Occipital lobe (tissue), 2 donors: ENCODE data around the gene IER5L. TPM values are rescaled to one million over a fixed set of nuclear protein-coding genes. Genes with fewer than 3 reads are reported as not detected.

Source experiments
- DNase-seq: peaks from one replicate; lab custom pipeline; 2025; lab: John Stamatoyannopoulos, UW
- total RNA-seq: library from RNA; depleted of rRNA; stranded (reverse); fragments of >200 nt; gene quantifications from one replicate; pipeline ENCODE4 v1.2.3, GENCODE V29; 2014

IER5L gene
- 44.3 TPM for total RNA-seq

- peak; percentile 95 for DNase-seq
These were observed at the start of gene IER5L for GRCh38 chr9:129177791-129178567. TSS of gene IER5L (minus strand) at chr9:129178261. CDS start at chr9:129178052, 209 bp downstream.

GRCh38 chr9:129227843-129228189 lies 49.8 kb upstream of the IER5L start:
- DNase-seq = no peak

DNA sequence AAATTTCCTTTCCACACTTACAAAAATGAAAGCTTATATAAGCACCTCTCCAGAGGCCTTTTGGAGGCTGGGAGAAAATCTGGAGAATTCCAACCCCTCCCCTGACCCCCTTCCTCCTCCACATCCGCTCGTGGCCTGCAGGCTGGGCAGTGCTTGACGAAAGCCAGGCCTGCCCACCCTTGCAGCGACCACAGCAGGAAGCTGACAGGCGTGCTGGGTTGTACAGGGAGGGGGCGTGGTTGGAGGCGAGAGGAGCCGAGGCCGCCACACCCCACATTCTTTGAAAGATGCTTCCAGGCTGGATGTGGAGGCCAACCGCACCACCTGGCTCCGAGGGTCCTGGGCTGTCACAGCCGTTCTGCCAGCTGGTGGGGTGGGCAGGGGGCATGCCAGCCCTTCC lies 47.8 kb upstream of the IER5L start:
- DNase-seq = no peak

DNA sequence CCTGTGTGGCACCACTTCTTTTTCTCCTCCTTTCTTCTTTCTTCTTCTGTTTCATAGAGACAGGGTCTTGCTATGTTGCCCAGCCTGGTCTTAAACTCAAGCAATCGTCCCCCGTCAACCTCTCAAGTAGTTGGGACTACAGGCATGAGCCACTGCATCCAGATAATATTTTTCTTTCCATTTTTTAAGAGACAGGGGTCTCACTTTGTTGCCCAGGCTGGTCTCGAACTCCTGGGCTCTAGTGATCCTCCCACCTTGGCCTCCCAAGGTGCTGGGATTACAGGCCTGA lies 47.4 kb upstream of the IER5L start:
- no peak for DNase-seq

DNA sequence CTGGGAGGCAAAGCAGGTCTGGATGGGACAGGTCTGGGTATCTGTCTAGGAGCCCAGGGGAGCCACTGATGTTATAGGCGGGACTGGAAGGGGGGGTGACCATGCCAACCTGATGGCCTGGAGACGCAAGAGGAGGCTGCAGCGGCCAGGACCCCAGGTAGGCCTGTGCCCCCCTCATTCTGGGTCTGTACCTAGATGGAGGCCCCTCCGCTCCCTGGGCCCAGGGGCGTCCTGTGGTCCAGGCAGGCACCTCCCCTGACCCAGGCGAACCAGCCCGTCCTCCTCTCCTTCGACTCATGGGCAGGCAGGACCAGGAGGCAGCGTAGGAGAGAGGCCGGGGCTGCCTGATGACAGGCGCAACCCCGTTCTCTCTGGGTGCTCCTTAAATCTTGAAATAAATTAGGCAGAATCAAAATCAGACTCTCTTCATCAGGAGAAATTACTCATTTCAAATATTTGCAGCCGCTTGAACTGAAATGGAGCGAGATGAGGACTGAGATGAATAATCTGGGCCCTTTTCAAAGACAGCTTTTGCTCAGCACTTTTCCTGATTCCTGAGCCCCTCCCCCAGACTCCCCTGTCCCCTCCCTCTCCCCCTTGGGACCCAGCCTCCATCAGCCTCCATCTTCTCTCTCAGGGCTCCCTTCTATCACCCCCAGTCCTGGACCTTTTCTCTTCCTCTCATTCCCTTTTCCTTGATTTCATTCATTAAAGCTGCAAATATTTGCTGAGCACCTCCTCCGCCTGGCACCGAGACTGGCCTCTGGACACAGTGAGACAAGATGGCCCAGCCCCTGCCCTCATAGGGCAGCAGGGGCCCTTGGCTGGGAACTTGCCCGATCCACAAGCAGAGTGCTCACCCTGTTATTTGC lies 46.8 kb upstream of the IER5L start:
- no peak for DNase-seq

GRCh38 chr9:129223551-129224208 lies 45.6 kb upstream of the IER5L start:
- no peak for DNase-seq

DNA sequence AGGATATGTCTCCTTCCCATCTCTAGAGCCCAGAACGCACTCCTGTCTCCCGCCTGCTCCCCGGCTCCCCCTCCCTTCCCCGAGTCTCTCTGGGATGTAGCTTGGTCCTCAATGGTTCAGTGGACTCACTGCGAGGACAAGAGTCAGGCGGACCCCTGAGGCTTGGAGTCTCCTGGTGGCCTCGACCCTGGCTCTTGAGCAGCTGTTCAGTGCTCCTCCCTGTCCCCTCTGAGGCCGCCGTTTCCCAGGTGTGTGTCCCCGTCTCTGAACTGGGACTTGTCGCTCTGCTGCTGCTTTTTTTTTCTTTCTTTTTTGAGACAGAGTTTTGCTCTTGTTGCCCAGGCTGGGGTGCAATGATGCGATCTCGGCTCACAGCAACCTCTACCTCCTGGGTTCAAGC lies 44.8 kb upstream of the IER5L start:
- no peak for DNase-seq

DNA sequence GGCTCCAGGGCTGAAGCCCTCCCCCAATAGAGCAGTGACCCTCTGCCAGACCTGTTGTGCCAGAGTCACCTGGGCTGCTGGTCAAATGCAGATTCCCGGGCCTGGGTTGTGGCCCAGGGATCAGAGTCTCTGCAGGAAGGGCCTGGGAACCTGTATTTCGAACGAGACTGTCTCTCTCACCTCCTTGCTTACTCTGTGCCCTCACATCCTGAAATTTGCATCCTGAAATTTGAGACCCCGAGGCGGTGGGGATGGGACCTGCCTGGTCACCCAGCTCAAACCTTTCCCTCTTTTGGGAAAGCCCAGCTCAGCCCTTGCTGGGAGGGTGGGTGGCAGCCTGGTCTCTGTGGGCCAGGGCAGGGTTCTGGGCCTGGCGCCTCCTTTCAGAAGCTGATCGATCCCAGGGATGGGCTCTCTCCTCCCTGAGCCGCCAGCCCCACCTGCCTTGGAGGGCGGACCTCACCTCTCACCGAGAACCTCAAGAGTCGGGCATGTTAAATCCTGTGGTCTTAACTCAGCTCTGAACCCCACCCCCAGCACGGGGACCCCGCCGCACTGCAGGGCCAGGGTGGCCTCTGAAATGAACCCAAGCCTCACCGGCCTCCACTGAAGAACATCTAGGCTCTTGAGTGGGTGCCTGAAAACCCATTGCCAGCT lies 44.0 kb upstream of the IER5L start:
- DNase-seq = no peak

DNA sequence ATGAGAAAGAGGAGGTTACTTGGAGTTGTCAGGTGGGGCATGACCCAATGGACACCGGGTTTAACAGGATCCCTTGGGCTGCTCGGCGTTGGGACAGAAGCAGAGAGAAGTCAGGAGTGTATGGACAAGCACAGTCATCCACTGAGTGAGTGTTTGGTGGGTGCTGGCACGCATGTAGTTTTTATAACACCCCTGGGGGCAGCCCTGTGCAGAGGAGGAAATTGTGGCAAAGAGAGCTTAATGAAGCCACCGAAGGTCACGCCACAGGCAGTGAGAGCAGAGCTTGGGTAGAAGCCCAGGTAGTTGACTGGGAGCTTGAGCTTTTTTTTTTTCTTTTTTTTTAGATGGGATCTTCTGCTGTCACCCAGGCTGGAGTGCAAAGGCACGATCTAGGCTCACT lies 43.2 kb upstream of the IER5L start:
- DNase-seq = no peak

DNA sequence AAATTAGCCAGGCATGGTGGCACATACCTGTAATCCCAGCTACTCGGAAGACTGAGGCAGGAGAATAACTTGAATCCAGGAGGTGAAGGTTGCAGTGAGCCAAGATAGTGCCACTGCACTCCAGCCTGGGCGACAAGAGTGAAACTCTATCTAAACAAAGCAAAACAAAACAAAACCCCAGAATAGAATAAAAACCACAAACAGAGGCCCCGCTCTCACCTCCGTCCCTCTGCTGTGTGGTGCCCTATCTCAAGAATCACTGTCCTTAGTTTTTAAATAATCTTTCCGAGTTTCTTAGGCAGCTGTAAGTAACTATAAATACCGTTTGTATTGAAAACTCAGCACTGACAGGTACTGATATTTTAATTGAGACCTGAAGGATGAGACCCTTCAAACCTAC lies 42.7 kb upstream of the IER5L start:
- DNase-seq = no peak

DNA sequence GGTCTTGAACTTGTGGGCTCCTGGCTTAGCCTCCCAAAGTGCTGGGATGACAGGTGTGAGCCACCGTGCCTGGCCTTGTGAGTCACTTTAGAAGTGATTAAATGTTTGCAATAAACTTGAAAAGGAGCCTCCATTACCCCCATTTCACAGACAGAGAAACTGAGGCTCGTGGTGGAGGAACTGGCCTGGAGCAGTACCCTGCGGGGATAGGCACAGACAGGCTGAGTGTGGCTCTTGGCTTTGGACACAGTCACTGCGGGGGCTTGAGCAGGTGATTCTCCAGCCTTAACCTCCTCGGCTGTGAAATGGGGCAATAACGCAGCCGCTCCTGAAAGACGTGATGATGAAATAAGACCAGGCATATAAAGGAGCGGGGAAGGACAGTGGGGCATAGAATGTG lies 40.9 kb upstream of the IER5L start:
- no peak for DNase-seq

- DNase-seq = no peak
These were observed 40.2 kb upstream of the IER5L start for GRCh38 chr9:129218272-129218625.

- DNase-seq = no peak
These were observed 35.5 kb upstream of the IER5L start for GRCh38 chr9:129213551-129213950.

DNA sequence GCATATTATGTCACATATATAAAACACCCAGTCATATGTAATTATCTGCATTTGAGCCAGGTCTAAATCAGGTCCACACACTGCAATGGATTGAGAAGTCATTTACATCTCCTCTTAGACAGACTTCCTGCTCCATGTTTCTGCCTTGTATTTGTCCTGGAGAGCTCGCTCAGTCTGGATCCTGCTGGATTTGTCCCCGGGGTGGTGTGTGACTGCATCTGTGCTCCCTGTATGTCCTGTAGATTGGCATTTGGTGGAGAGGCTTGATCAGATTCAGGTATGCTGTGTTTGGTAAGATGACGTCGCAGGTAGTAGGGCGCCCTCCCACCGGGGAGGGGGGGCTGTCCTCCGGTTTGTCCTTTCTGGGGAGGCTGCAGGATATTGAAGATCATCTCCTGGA lies 33.6 kb upstream of the IER5L start:
- DNase-seq = no peak

GRCh38 chr9:129210125-129210524 lies 32.1 kb upstream of the IER5L start:
- DNase-seq = no peak

DNA sequence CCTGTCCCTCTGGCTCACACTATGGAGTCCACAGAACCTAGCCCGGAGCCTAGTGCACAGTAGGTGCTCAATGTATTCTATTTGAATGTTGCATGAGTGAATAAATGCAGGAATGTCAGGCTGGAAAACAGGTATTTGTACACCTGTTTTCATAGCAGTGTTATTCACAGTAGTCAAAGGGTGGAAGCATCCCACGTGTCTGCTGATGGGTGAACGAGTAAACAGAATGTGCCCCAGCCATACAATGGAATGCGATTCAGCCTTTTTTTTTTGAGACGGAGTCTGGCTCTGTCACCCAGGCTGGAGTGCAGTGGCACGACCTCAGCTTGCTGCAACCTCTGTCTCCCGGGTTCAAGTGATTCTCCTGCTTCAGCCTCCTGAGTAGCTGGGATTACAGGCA lies 31.5 kb upstream of the IER5L start:
- no peak for DNase-seq

DNA sequence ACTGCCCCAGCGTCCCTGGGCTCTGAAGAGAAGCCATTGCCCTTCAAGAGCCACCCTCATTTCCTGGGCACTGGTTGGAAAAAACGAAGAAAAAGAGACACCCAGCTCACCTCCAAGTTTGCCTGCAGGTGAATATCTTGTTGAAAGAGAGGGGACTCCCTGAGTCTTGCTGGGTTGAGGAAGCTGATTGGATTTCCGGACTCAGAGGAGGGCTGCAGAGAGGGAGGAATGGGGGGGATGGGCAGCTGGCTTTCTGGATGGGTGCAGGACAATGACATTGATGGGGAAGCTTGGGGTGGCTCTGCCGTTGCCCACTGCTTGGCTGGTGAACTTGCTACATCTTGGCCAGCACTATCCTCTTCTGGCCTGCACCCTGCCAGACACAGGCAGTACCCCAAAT lies 31.0 kb upstream of the IER5L start:
- DNase-seq = no peak

DNA sequence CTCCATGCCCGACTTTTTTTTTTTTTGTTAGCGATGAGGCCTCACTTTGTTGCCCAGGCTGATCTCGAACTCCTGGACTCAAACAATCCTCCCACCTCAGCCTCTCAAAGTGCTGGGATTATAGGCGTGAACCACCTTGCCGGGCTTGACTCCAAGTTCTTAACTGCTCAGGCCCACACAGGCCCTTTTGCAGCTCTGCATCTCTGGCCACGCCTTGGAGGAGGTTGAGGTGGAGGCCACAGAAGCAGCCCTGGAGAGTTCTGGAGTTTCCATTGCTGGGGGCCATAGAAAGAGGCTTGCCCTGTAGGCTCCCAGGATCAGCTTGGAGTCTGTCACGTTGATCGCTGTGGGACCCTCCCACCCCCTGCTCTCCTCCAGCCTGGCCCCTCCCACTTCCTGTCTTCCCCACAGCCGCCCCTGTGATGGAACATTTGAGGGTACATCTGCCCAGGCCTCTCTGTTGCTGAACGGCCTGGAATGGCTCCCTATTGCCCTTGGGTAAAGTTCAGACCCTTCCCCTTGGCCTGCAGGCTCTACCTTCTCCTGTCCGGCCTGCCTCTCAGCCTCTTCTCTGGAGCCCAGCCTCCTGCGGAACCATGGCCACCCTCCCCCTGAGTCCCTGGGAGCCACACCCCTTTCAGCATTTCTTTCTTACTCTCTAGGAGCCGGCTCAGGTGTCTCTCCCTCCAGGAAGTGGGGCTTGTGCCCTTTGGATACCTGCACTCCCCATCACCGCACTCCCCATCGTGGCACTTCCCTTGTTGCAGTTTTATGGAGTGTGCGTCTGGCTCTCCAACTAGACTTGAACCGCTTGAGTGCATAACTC lies 30.4 kb upstream of the IER5L start:
- no peak for DNase-seq

DNA sequence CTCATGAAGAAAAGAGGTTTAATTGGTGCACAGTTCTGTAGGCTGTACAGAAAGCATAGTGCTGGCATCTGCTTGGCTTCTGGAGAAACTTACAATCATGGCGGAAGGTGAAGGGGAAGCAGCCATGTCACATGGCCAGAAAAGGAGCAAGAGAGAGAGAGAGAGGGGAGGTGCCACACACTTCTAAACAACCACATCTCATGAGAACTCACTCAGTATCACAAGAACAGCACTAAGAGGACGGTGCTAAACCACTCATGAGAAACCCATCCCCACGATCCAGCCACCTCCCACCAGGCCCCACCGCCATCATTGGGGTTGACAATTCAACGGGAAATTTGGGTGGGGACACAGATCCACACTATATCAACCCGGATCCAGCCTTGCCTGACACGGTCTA lies 28.8 kb upstream of the IER5L start:
- no peak for DNase-seq

GRCh38 chr9:129206401-129206800 lies 28.3 kb upstream of the IER5L start:
- DNase-seq = no peak

DNA sequence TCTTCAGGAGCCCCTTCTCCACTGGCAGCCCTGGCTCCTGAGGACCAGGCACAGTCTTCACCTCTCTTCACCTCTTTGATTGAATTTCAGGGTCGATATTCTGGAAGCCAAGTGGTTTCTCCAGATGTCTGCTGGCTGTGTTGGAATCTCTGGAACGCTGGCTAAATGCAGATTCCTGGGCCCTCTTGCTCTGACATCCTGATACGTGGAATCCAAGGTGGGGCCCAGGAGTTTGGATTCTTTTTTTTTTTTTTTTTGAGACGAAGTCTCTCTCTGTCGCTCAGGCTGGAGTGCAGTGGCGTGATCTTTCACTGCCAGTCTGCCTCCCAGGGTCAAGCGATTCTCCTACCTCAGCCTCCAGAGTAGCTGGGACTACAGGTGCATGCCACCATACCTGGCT lies 26.8 kb upstream of the IER5L start:
- no peak for DNase-seq
